ENCODE data around the gene VPS37C.

Gene VPS37C

GRCh38 chr11:61152816-61153592 is 8.2 kb downstream of the VPS37C start:
- no peak for DNase-seq

DNA sequence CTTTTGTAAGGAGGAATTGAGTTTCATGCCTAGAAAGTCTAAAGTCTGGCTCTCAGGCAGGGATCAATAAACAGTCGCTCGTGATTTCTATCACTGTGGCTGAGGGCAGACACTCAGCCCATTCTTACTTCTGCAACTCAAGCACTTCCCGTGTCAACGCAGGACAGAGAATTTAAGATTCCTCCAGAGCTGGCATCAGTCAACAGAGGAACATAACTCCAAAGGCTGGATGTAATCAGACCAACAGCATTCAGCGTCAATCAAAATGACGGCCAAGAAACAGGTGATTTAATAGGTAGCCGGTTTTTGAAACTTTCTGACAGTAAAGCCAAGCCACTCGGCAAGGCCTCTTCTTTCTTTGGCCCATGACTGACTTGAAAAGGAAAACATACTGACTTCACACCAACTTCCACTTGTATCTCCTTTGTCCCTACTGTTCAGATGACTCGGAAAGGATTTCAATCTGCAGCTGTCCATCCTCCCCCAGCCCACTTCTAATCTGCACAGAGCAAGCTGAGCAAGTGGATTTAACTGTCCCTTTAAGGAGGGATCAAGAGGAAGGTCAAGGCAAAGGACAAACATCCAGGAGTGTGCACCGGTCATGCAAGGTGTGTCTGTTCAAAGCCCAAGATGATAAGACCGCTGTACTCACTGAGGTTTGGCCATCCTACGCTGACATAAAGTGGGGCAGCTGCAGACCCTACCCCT is 9.5 kb downstream of the VPS37C start:
- DNase-seq = no peak

DNA sequence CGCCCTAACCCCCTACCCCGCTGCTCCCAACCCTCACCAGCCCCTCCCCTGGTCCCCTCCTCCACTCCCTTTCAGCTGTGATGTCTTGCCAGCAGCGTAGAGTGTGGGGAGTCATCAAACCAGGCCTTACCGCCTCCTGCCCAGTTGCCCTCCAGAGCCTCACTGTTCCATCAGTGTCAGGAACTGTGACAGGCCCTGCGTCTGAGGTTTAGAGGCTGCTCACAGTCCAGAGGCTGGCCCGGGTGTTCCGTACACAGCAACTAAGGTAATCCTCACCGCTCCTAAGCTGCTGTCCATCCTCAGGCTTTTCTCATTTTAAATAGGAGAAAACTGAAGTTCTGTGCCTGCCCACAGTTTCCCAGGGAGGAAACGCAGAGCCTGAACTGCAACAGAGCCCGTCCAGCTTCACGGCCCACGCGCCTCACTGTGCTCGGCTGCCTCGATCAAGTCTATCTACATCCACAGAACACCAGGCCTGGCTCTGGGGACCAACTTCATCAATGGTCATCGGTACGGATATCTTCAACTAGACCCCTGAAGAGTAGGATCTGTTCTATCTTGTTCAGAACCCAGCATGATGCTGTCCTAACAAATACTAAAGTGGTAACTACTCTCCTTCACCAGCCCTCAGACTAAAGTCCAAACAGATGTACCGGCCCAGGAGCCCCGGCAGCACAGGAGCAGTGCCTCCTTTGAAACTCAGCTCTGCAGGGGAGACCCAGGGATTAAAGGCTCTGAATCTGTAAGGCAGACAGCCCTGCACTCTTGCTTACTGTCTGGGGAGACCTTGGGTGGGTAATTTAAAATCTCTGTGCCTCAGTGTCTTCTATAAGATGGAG is 10.3 kb downstream of the VPS37C start:
- no peak for DNase-seq

- no peak for DNase-seq
These were observed 11.3 kb downstream of the VPS37C start for GRCh38 chr11:61149624-61150615.

DNA sequence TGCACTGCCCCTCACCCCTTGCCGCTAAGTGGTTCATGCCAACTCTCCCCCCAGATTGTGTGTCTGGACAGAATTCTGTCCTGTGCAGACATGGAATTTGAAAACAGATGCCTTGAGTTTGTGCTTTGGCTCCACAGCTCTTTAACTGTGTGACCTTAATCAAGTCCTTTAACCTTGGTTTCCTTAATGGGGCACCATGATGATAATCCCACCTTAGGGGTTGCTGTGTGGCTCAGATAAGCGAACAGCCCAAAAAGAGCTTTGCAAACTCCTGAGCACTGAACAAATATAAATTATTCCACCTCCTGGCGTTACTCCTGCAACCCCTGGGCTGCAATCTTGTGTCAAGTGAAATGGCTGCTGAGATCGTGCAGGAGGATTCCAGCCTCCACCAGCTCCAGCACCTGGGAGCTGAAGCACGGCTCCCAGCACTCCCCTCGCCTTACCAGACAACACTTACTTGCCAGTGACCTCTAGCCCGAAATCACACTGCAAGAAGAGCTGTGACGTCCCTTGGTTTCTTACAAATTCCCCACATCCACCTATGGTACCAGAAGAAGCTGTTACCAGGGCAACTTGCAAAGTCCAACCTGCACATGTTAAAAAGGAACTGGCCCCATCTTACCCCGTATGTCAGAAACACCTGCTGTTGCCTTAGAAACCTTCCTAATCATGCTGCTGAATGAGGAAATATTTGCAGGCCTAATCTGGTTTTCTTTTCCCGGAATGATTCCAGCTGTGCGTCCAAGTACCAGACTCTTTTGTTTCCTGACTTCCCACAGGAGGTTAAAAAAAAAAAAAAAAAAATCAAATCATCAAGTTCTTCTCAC is 13.2 kb downstream of the VPS37C start:
- DNase-seq = no peak

GRCh38 chr11:61147271-61147670 is 14.0 kb downstream of the VPS37C start:
- no peak for DNase-seq

GRCh38 chr11:61146416-61146815 is 14.8 kb downstream of the VPS37C start:
- DNase-seq = no peak

DNA sequence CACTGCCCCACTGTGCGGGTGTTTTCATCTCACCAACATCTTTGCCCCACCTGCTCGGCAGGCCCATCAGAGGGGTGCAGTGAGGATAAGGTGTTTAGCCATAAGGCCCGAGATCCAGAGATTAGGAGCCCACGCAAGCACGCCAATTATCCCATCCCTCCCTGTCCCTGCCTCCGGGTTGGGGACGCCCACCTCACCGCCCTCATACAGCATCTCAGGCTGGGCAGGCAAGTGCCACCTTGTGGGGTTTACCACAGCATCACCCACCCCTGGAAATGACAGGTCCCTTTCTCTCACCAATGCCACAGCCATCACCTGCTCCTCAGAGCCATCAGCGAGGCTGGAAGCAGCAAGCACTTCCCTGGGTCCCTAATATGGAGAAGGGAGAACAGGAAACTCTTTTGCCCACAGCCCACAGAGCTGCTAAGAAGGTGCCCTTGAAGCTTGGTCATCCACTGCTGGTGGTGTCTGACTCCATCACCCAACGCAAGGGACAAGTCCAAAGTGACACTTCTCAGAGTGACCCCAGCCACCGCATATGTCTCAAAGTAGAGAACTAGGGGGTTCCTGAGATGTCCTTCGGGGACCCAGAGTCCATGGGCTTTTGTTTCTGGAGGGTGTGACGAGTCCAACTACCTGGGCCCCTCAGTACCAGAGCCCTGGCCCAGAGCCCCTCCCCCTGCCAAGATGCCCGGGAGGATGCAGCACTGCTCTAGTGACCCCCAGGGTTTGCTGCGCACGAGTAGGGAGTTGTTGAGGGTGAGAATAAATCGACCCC is 15.8 kb downstream of the VPS37C start:
- no peak for DNase-seq

- DNase-seq = no peak
These were observed 16.6 kb downstream of the VPS37C start for GRCh38 chr11:61144511-61145179.

GRCh38 chr11:61142424-61142823 is 18.8 kb downstream of the VPS37C start:
- no peak for DNase-seq

GRCh38 chr11:61141601-61142028 is 19.6 kb downstream of the VPS37C start:
- no peak for DNase-seq

DNA sequence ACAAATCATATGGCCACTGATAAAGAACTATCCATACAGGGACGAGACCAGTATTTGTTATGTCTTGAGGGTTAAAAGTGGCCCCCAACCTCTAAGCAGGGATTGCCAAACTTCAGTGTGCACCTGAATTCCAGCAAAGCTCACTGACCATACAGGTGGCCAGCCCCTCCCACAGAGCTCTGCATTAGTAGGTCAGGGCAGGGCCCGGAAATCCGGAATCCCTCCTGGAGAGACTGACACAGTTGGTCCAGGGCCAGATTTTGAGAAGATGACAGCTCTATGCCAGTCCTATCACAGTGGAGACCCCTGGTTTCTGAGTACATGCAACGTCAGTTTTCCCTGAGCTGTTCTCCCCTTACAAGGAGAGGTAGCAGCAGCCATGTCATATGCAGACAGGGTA is 20.8 kb downstream of the VPS37C start:
- DNase-seq = no peak

DNA sequence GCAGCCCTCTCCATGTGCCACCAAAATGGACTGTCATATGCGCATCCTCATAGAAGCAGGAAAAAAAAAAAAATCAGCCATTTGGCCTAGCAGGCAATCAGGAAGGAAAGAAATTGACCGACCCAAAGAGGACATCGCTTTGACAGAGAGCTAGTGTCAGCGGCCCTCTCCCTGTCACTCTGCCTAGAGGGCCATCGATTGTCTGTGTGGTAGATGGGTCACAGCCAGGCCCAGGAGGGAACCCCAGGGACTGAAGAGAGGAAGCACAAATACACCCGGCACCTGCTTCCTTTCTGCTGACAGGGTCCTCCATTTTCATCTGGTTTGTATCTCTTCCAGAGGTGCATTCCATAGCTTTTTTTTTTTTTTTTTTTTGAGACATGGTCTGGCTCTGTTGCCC is 21.8 kb downstream of the VPS37C start:
- DNase-seq = no peak

DNA sequence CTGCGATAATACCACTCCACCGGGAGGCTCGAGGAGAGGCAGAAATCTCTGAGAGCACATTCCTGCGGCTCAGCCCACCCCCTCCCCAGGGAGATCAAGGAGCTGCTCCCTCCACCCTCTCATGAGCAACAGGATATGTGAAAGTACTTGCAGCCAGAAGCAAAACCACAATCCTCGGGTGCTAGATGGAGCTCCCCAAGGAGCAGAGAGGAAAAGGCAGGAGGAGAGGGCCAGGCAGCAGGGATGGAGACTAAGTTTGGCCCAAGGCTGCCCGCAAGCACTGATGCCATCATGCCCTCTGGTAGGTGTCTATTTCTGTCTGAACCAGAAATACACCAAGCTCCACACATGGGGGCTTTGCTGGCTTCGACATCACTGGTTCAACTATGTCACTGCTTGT is 22.3 kb downstream of the VPS37C start:
- no peak for DNase-seq

GRCh38 chr11:61134801-61135257 is 26.4 kb downstream of the VPS37C start:
- no peak for DNase-seq

GRCh38 chr11:61133956-61134662 is 27.1 kb downstream of the VPS37C start:
- no peak for DNase-seq

DNA sequence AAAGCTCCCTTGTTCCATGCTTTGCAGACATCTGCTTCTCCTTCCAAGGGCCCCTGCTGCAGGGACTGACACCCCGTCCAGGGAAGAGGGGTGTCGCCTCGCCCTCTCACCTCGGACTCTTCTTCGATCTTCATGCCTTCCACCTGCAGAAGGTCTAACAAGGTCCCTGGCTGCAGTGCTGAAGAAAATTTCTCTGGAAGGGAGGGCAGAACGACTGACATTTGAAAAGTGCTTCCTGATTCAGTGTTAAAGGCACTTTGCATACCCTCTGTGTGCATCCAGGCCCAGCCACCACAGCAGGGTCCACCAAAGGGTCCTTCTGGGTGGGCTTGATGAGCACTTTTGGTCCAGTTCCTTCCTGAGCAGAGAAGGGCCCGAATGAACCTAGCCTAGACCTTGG is 28.1 kb downstream of the VPS37C start:
- DNase-seq = no peak

DNA sequence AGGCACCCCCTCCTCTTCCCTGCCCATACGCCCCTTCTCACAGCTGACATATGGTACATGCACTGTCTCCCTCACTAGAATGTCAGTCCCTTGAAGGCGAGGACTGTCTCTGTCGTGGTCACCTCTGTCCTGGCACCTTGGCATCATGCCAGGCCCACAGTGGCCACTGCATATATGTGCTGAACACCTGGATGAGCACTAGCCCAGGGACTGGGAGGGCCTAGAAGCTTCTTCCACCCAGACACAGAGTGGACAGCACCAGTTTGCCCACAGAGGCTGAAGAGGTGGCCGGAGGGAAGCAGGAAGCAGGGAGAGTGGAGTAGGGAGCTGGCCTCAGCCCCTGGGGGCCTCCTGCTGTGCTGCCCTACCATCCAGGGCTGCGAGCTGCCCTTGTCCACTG is 28.6 kb downstream of the VPS37C start:
- DNase-seq = no peak

DNA sequence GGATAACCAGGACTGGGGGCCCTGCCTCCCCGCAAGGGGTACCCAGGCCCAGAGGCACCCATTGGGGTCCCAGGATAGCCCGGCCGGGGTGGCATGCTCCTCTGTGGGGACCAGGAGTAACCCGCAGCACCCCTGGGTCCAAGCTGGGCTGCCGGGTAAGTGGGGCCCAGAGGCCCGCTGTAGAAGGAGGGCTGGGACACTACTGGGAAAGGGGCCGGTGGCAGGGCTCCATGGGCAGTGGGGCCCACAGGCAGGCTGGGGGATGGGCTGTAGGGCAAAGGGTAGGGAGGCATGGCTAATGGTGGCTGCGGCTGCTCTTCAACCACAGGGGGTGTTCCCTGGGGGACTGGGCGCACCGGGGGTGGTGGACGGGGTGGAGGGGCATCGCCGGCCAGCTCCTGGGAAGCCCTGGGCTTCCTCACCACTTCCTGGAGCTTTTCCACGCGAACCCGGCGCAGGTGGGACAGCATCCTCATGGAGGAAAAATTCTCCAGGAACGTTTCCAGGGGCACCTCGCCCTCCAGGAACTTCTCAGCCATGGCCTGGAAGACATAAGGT is 29.1 kb downstream of the VPS37C start:
- DNase-seq = no peak

Data from right forelimb (tissue), 1 donor.